ENCODE data around the gene KY. TPM values are rescaled to one million over a fixed set of nuclear protein-coding genes. Genes with fewer than 3 reads are reported as not detected.

Gene KY
- total and polyA plus RNA-seq, 2 of the 8 experiments (the other 6 are each of a cell fraction or from before 2014, with no cell fraction given): not detected

- TF ChIP-seq TBP (IDR thresholded peaks at IDR 0.05; ENCODE audit: low read depth, low read length) (no peak), FOSL1 (IDR thresholded peaks at IDR 0.05; ENCODE audit: insufficient read depth, low read depth, low read length) (no peak), KDM4A (IDR thresholded peaks at IDR 0.05; ENCODE audit: low read depth, low read length, severe bottlenecking) (no peak), EGR1 (IDR thresholded peaks at IDR 0.05; ENCODE audit: borderline replicate concordance, low read depth, low read length) (no peak)
Measured at GRCh38 chr3:134638385-134639030, 12.3 kb downstream of the KY start (continued).

All from H1 (cell line).